Mesenchymal stem cell (in vitro differentiated cells and primary cell): ENCODE results near the gene ITPRIPL2.

Experiments used
- DNase-seq: peaks from one replicate; pipeline ENCODE4 v3.0.0-alpha.2; 2013
- H2AFZ ChIP-seq: one replicate; pipeline ENCODE4 v1.6.1; 2013; ENCODE audit warnings: low read depth, mild to moderate bottlenecking, control low read depth, inconsistent platforms, low read length, moderate library complexity
- H2AK5ac ChIP-seq: 2 replicates; pipeline ENCODE4 v1.6.1; 2013; ENCODE audit warnings: low read length, moderate library complexity, mild to moderate bottlenecking, inconsistent platforms; ENCODE audit not compliant: severe bottlenecking
- H2BK120ac ChIP-seq: one replicate; pipeline ENCODE4 v1.6.1; 2013; ENCODE audit warnings: low read depth, mild to moderate bottlenecking, inconsistent platforms, low read length, moderate library complexity
- H2BK12ac ChIP-seq, 2 experiments: one replicate each; pipeline ENCODE4 v1.6.1; 2013; ENCODE audit warnings: inconsistent platforms in 2 of 2, low read length in 2 of 2, mild to moderate bottlenecking in 2 of 2, moderate library complexity in 2 of 2, control low read depth in 1 of 2
- H2BK15ac ChIP-seq: one replicate; pipeline ENCODE4 v1.6.1; 2013; ENCODE audit warnings: mild to moderate bottlenecking, low read depth, inconsistent platforms; ENCODE audit not compliant: poor library complexity, severe bottlenecking
- H2BK5ac ChIP-seq: 2 replicates; pipeline ENCODE4 v1.6.1; 2013; ENCODE audit warnings: low read depth, mild to moderate bottlenecking, low read length, control low read depth, inconsistent platforms; ENCODE audit not compliant: poor library complexity, severe bottlenecking
- H3K14ac ChIP-seq, 2 experiments: one replicate each; pipeline ENCODE4 v1.6.1; 2013; ENCODE audit warnings: inconsistent platforms in 2 of 2, low read length in 2 of 2, control low read depth in 1 of 2, mild to moderate bottlenecking in 1 of 2, moderate library complexity in 1 of 2
- H3K18ac ChIP-seq, 2 experiments: one replicate each; pipeline ENCODE4 v1.6.1; 2013; ENCODE audit warnings: inconsistent platforms in 2 of 2, low read length in 2 of 2, control low read depth in 1 of 2, low read depth in 1 of 2, mild to moderate bottlenecking in 1 of 2
- H3K23ac ChIP-seq, 2 experiments: one replicate each; pipeline ENCODE4 v1.6.1; 2013; ENCODE audit warnings: inconsistent platforms in 2 of 2, low read length in 2 of 2, mild to moderate bottlenecking in 2 of 2, moderate library complexity in 2 of 2, control low read depth in 1 of 2
- H3K27ac ChIP-seq: 2 replicates; pipeline ENCODE4 v1.5.1; 2013; ENCODE audit warnings: mild to moderate bottlenecking, moderate library complexity, low read length, control low read depth, inconsistent platforms; ENCODE audit not compliant: poor library complexity, severe bottlenecking
- H3K27me3 ChIP-seq, 2 experiments: 2 replicates each; pipeline versions ENCODE4 v1.6.1 to v1.7.0; 2013; ENCODE audit warnings: low read length in 2 of 2, mild to moderate bottlenecking in 2 of 2, moderate library complexity in 2 of 2, control low read depth in 1 of 2, inconsistent platforms in 1 of 2; ENCODE audit not compliant: control insufficient read depth in 1 of 2, insufficient read depth in 1 of 2
- H3K36me3 ChIP-seq, 2 experiments: 2 replicates each; pipeline versions ENCODE4 v1.6.1 to v1.7.0; 2013; ENCODE audit warnings: low read length in 2 of 2, control low read depth in 1 of 2, inconsistent platforms in 1 of 2, low read depth in 1 of 2, mild to moderate bottlenecking in 1 of 2; ENCODE audit not compliant: insufficient read depth in 2 of 2, control insufficient read depth in 1 of 2
- H3K4ac ChIP-seq, 2 experiments: one replicate each; pipeline ENCODE4 v1.6.1; 2013; ENCODE audit warnings: inconsistent platforms in 2 of 2, low read length in 2 of 2, mild to moderate bottlenecking in 2 of 2, moderate library complexity in 2 of 2, control low read depth in 1 of 2, low read depth in 1 of 2
- H3K4me1 ChIP-seq: 2 replicates; pipeline ENCODE4 v1.6.1; 2013; ENCODE audit warnings: low read depth, low read length, control low read depth; ENCODE audit not compliant: control insufficient read depth, insufficient read depth
- H3K4me2 ChIP-seq: 2 replicates; pipeline ENCODE4 v1.6.1; 2013; ENCODE audit warnings: low read length, mild to moderate bottlenecking, inconsistent platforms; ENCODE audit not compliant: poor library complexity, severe bottlenecking
- H3K4me3 ChIP-seq, 2 experiments: 2 replicates each; pipeline versions ENCODE4 v1.5.1 to v1.7.0; 2013; ENCODE audit warnings: low read length in 2 of 2, mild to moderate bottlenecking in 2 of 2, control low read depth in 1 of 2, low read depth in 1 of 2; ENCODE audit not compliant: insufficient read depth in 1 of 2
- H3K79me1 ChIP-seq: replicated peaks from 2 replicates; pipeline ENCODE4 v1.6.1; 2013; ENCODE audit warnings: mild to moderate bottlenecking, control low read depth, low read length, inconsistent platforms; ENCODE audit not compliant: poor library complexity, severe bottlenecking
- H3K9ac ChIP-seq: 2 replicates; pipeline ENCODE4 v1.7.0; 2013; ENCODE audit warnings: mild to moderate bottlenecking, low read length, moderate library complexity
- H3K9me3 ChIP-seq: 2 replicates; pipeline ENCODE4 v1.7.0; 2013; ENCODE audit warnings: mild to moderate bottlenecking, low read length; ENCODE audit not compliant: control insufficient read depth
- H4K8ac ChIP-seq: one replicate; pipeline ENCODE4 v1.6.1; 2013; ENCODE audit warnings: inconsistent platforms, mild to moderate bottlenecking, low read length, moderate library complexity
- H4K91ac ChIP-seq: one replicate; pipeline ENCODE4 v1.6.1; 2013; ENCODE audit warnings: mild to moderate bottlenecking, low read length, inconsistent platforms
- WGBS: methylation state at CpG from one replicate; pipeline ENCODE4 v1.1.7; 2013; ENCODE audit warnings: mixed read lengths; 5-methylcytosine and 5-hydroxymethylcytosine counted together

The ITPRIPL2 gene

DNA sequence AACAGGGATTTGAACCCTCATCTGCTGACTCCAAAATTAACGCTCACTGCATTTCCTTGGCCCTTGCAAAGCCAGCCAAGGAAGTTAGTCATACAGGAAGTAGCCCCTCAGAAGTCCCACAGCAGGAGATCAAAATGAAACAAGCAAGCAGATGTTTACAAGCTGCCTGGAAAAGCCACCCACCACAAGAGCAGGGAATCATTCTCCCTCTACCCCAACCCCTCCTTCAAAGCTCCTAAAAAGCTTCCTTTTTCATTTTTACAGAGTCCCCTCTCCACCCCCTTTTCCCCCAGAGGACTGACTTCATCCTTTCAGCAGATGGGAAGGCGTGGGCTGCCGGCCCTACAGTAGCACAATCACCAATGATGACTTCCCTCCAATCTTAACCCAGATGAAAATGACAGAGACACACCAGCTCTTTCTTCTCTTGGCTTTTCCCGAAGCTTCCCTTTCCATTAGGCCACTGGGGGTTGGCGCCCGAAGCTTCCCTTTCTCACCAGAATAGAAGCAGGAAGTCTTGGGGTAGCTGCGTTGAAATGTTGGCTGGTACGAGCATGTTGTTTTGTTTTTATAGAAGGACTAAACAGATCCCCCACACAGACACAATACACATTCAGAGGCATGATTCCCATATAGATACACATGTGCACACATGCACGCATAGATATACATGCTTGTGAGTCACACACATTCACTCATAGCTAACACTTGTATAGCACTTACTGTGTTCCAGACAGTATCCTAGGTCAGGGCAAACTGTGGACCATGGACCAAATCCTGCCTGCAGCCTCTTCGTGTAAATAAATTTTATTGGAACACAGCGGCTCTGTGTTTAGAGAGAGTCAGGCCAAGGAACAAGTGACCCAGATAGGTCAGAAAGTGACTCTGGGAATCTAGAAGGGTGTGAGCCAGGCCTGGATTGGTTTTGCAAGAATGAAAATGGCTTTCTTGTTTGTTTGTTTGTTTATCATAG, 17.4 kb downstream of the ITPRIPL2 start:
- H3K79me1 ChIP-seq, result no peaks in the 10 kb centered on the region
- peak overlapping the region in 1 of 2 experiments; percentile 58 for H3K4me3 ChIP-seq
- no peak overlapping the region for H2BK15ac ChIP-seq
- H3K4me1 ChIP-seq, result peaks cover 13% of the 10 kb centered on the region
- peak overlapping the region; percentile 12 to 71 for H2BK12ac ChIP-seq
- no peak overlapping the region for H2BK5ac ChIP-seq
- peak; percentile 95 for DNase-seq
- peak overlapping the region; percentile 95 for H2BK120ac ChIP-seq
- H3K18ac ChIP-seq, result peak overlapping the region; percentile 60 to 74
- H2AFZ ChIP-seq, result no peak overlapping the region
- no peak overlapping the region for H3K23ac ChIP-seq
- peak overlapping the region; percentile 80 for H3K9ac ChIP-seq
- no peaks in the 10 kb centered on the region for H3K27me3 ChIP-seq
- no peak overlapping the region for H2AK5ac ChIP-seq
- H3K9me3 ChIP-seq, result peaks cover 3% of the 10 kb centered on the region
- H3K27ac ChIP-seq, result peak overlapping the region; percentile 3
- 7% methylated on average over 6 of the region's 11 CpGs for WGBS
- H4K91ac ChIP-seq, result peak overlapping the region; percentile 60
- peak overlapping the region; percentile 86 for H4K8ac ChIP-seq
- H3K36me3 ChIP-seq, result no peaks in the 10 kb centered on the region
- H3K4me2 ChIP-seq, result no peak overlapping the region
- H3K4ac ChIP-seq, result peak overlapping the region; percentile 9 to 20
- H3K14ac ChIP-seq, result peak overlapping the region in 1 of 2 experiments; percentile 66

- peak; percentile 72 for DNase-seq
- peaks cover 16% of the 10 kb centered on the region for H3K4me1 ChIP-seq
- no peak overlapping the region for H2AK5ac ChIP-seq
- H3K4ac ChIP-seq, result peak overlapping the region in 1 of 2 experiments; percentile 7
- H4K91ac ChIP-seq, result peak overlapping the region; percentile 65
- peak overlapping the region; percentile 80 for H3K9ac ChIP-seq
- no peaks in the 10 kb centered on the region for H3K79me1 ChIP-seq
- H2BK12ac ChIP-seq, result peak overlapping the region; percentile 16 to 60
- no peaks in the 10 kb centered on the region for H3K27me3 ChIP-seq
- no peaks in the 10 kb centered on the region for H3K36me3 ChIP-seq
- H3K18ac ChIP-seq, result peak overlapping the region; percentile 25 to 56
- no peak overlapping the region for H2BK5ac ChIP-seq
- H3K23ac ChIP-seq, result no peak overlapping the region
- no peak overlapping the region for H2BK15ac ChIP-seq
- peak overlapping the region; percentile 33 for H4K8ac ChIP-seq
- H2AFZ ChIP-seq, result no peak overlapping the region
- H3K27ac ChIP-seq, result no peak overlapping the region
- no peaks in the 10 kb centered on the region for H3K9me3 ChIP-seq
- no peak overlapping the region for H3K4me2 ChIP-seq
- H3K4me3 ChIP-seq, result no peak overlapping the region
- no peak overlapping the region for H3K14ac ChIP-seq
- peak overlapping the region; percentile 39 for H2BK120ac ChIP-seq
These were observed 18.1 kb downstream of the ITPRIPL2 start for GRCh38 chr16:19131825-19132218.

GRCh38 chr16:19132255-19132654, 18.5 kb downstream of the ITPRIPL2 start:
- DNase-seq, result no peak
- H4K91ac ChIP-seq, result peak overlapping the region; percentile 5
- H2BK120ac ChIP-seq, result peak overlapping the region; percentile 58
- no peak overlapping the region for H2AFZ ChIP-seq
- peaks cover 17% of the 10 kb centered on the region for H3K4me1 ChIP-seq
- H2BK12ac ChIP-seq, result peak overlapping the region; percentile 45 to 60
- no peak overlapping the region for H3K9ac ChIP-seq
- H3K18ac ChIP-seq, result peak overlapping the region; percentile 25 to 85
- WGBS, result no CpG with 5 or more reads among the region's 1 CpG
- H3K79me1 ChIP-seq, result no peaks in the 10 kb centered on the region
- H2BK5ac ChIP-seq, result no peak overlapping the region
- no peak overlapping the region for H3K4me3 ChIP-seq
- no peak overlapping the region for H3K14ac ChIP-seq
- H3K9me3 ChIP-seq, result no peaks in the 10 kb centered on the region
- H3K4ac ChIP-seq, result peak overlapping the region; percentile 7 to 83
- H2AK5ac ChIP-seq, result no peak overlapping the region
- H3K27ac ChIP-seq, result no peak overlapping the region
- no peak overlapping the region for H3K23ac ChIP-seq
- peak overlapping the region; percentile 9 for H2BK15ac ChIP-seq
- no peaks in the 10 kb centered on the region for H3K27me3 ChIP-seq
- no peaks in the 10 kb centered on the region for H3K36me3 ChIP-seq
- H3K4me2 ChIP-seq, result no peak overlapping the region
- no peak overlapping the region for H4K8ac ChIP-seq

DNA sequence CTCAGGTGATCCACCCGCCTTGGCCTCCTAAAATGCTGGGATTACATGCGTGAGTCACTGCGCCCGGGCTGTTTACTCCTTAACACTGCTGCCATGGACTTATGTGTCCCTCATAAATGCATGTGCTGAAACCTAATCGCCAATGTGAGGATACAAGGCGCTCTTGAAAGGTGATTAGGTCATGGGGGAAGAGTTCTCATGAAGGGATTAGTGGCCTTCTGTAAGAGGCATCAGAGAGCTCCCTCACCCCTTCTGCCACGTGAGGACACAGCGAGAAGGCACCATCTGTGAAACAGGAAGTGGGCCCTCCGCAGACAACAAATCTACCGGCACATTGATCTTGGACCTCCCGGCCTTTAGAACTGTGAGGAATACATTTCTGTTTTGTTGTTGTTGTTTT, 19.1 kb downstream of the ITPRIPL2 start:
- Histone ChIP-seq H3K4me2 (no peak overlapping the region), H3K18ac (peak overlapping the region; percentile 26 to 77), H3K9ac (no peak overlapping the region), H3K79me1 (no peaks in the 10 kb centered on the region), H3K23ac (no peak overlapping the region), H2BK5ac (no peak overlapping the region), H3K36me3 (no peaks in the 10 kb centered on the region), H3K27ac (no peak overlapping the region), H3K4ac (peak overlapping the region; percentile 19 to 64), H3K14ac (no peak overlapping the region), H2AK5ac (no peak overlapping the region), H4K91ac (peak overlapping the region; percentile 34), H2BK15ac (peak overlapping the region; percentile 26), H3K4me3 (no peak overlapping the region), H2BK12ac (peak overlapping the region; percentile 90 to 95), H3K4me1 (peaks cover 17% of the 10 kb centered on the region), H2BK120ac (peak overlapping the region; percentile 58), H4K8ac (peak overlapping the region; percentile 78), H3K9me3 (no peaks in the 10 kb centered on the region), H2AFZ (no peak overlapping the region), H3K27me3 (no peaks in the 10 kb centered on the region)
- peak; percentile 84 for DNase-seq
- WGBS, result 39% methylated on average over 11 of the region's 11 CpGs
